Astrocyte (in vitro differentiated cells and primary cell): ENCODE measurements around the gene KPNA4.

ENCODE experiments used
- CTCF ChIP-seq: IDR thresholded peaks from 2 replicates; pipeline ENCODE4 v1.5.1; 2011; ENCODE audit warnings: low read depth, mild to moderate bottlenecking, inconsistent platforms, low read length, moderate library complexity; ENCODE audit not compliant: insufficient read depth
- EZH2 ChIP-seq: IDR thresholded peaks from 2 replicates; pipeline ENCODE4 v1.6.1; 2012; ENCODE audit warnings: mild to moderate bottlenecking, low read length, inconsistent platforms; ENCODE audit not compliant: insufficient read depth

DNA sequence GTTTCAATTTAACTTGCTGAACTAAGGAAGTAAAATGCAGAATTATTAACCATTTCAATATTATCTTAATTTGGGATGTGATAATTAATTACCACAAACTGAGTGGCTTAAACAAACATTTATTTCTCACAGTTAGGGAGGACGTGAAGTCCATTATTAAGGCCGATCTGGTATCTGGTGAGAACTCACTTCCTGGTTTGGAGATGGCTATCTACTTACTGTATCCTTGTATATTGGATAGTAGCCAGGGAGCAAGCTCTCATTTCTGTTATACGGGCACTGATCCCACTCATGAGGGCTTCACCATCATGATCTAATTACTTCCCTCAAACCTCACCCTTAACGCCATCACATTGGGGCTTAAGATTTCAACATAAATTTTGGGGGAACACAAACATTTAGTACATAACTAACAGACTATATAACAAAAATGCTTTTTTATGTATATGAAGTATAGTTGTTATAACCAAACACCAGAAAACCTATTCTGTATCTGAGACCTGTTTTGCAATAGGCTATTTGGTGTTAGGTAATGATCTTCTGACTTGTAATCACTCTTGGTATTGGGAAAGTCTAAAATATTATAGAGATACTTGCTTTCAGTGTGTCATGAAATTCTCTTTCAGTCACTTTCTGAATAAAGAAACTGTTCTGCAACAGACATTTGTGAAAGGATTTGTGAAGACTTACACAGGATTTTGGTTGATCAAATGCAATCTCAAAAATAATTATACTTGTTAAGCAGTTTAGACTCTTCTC lies 4.7 kb upstream of the KPNA4 start:
- TF ChIP-seq CTCF (no peak), EZH2 (no peak)
